ENCODE measurements around the gene PILRA.
"Not testable (repeated sequence)": the region's sequence is repeated elsewhere in the genome, so short reads cannot be mapped to it uniquely, and the experiment has no call there.

DNA sequence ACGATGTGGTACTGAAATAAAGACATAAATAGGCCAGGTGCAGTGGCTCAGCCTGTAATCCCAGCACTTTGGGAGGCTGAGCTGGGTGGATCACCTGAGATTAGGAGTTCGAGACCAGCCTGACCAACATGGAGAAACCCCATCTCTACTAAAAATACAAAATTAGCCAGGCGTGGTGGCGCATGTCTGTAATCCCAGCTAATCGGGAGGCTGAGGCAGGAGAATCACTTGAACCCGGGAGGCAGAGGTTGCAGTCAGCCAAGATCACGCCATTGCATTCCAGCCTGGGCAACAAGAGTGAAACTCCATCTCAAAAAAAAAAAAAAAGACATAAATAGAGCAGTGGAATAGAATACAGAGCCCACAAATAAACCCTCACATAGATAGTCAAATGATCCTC is 9.5 kb upstream of the PILRA start:
- TF ChIP-seq POLR2A (IDR thresholded peaks at IDR 0.05) = not testable (repeated sequence)
- TF ChIP-seq, protein P1, sequence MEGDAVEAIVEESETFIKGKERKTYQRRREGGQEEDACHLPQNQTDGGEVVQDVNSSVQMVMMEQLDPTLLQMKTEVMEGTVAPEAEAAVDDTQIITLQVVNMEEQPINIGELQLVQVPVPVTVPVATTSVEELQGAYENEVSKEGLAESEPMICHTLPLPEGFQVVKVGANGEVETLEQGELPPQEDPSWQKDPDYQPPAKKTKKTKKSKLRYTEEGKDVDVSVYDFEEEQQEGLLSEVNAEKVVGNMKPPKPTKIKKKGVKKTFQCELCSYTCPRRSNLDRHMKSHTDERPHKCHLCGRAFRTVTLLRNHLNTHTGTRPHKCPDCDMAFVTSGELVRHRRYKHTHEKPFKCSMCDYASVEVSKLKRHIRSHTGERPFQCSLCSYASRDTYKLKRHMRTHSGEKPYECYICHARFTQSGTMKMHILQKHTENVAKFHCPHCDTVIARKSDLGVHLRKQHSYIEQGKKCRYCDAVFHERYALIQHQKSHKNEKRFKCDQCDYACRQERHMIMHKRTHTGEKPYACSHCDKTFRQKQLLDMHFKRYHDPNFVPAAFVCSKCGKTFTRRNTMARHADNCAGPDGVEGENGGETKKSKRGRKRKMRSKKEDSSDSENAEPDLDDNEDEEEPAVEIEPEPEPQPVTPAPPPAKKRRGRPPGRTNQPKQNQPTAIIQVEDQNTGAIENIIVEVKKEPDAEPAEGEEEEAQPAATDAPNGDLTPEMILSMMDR (IDR thresholded peaks at IDR 0.05) = not testable (repeated sequence)

Data from tibial nerve (tissue), 3 donors.